Measurements from ENCODE around the gene F2R. TPM values are rescaled to one million over a fixed set of nuclear protein-coding genes. Genes with fewer than 3 reads are reported as not detected.

F2R gene
- total and polyA plus RNA-seq, 2 of the 8 experiments (the other 6 are each of a cell fraction or from before 2014, with no cell fraction given), result 23.8 to 29.1 TPM

DNA sequence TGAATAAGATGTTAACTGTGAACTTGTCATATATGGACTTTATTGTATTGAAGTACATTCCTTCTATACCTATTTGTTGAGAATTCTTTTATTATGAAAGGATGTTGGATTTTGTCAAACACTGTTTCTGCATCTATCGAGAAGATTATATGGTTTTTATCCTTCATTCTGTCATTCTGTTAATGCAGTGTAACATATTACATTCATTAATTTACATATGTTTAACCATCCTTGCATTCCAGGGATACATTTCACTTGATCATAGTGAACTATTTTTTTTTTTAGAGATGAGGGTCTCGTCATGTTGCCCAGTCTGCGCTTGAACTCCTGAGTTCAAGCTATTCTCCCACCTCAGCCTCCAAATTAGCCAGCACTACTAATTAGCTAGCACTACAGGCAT is 48.4 kb downstream of the F2R start:
- Histone ChIP-seq H3K56ac (replicated peaks; ENCODE audit: insufficient read length, low read depth, low read length) (no peak overlapping the region), H3K79me1 (ENCODE audit: low read depth, low read length) (no peaks in the 10 kb centered on the region), H3K4me3 (ENCODE audit: extremely low read depth in 1 of 4, insufficient read depth in 2 of 4, low read depth in 3 of 4, low read length in 4 of 4) (no peak overlapping the region), H2AK5ac (ENCODE audit: low read depth, low read length) (no peak overlapping the region), H2BK5ac (ENCODE audit: low read depth, low read length) (no peak overlapping the region), H4K5ac (ENCODE audit: insufficient read length, low read depth, low read length) (no peak overlapping the region), H4K8ac (ENCODE audit: extremely low read depth, insufficient read depth, low read length) (no peak overlapping the region), H2BK120ac (replicated peaks; ENCODE audit: low read depth, low read length) (no peak overlapping the region), H3K18ac (ENCODE audit: extremely low read depth, low read length) (no peak overlapping the region), H3K4me2 (ENCODE audit: insufficient read depth in 1 of 2, low read depth in 2 of 2, low read length in 2 of 2) (no peak overlapping the region), H3K23ac (ENCODE audit: insufficient read length) (no peak overlapping the region), H3K23me2 (ENCODE audit: low read depth, low read length) (no peaks in the 10 kb centered on the region), H4K91ac (replicated peaks; ENCODE audit: insufficient read length, low read length) (no peak overlapping the region), H3K79me2 (ENCODE audit: control insufficient read depth in 1 of 2, insufficient read depth in 2 of 2, low read length in 2 of 2) (no peaks in the 10 kb centered on the region), H3K27ac (ENCODE audit: low read depth, low read length) (no peak overlapping the region), H4K20me1 (replicated peaks in 1 of 2; ENCODE audit: control insufficient read depth in 1 of 2, insufficient read depth in 2 of 2, low read length in 2 of 2) (no peaks in the 10 kb centered on the region), H3K14ac (ENCODE audit: insufficient read length) (no peak overlapping the region), H2BK12ac (ENCODE audit: low read depth, low read length) (no peak overlapping the region), H2BK15ac (ENCODE audit: low read length) (no peak overlapping the region), H3K36me3 (ENCODE audit: control insufficient read depth in 2 of 4, insufficient read depth in 4 of 4, low read length in 3 of 4) (no peaks in the 10 kb centered on the region), H2AFZ (ENCODE audit: low read length) (no peak overlapping the region), H3K9me3 (ENCODE audit: insufficient read depth in 2 of 2, low read depth in 1 of 2, low read length in 1 of 2) (no peaks in the 10 kb centered on the region; a peak in 1 of 4 replicates), H2BK20ac (ENCODE audit: low read length) (no peak overlapping the region), H3K4ac (replicated peaks; ENCODE audit: insufficient read length, low read depth, low read length) (no peak overlapping the region), H3K4me1 (replicated peaks in 1 of 4; ENCODE audit: control insufficient read depth in 3 of 4, insufficient read depth in 4 of 4, low read length in 3 of 4) (no peaks in the 10 kb centered on the region), H3K9ac (replicated peaks in 1 of 4; ENCODE audit: extremely low read depth in 1 of 4, low read depth in 3 of 4, low read length in 3 of 4) (no peak overlapping the region), H3K27me3 (replicated peaks in 1 of 4; ENCODE audit: control insufficient read depth in 3 of 4, extremely low read depth in 1 of 4, insufficient read depth in 3 of 4, low read length in 3 of 4) (no peaks in the 10 kb centered on the region)
- WGBS, 2 experiments (ENCODE audit: extremely low coverage in 1 of 2, insufficient coverage in 1 of 2, insufficient read length in 1 of 2, insufficient replicate concordance in 2 of 2, low coverage in 1 of 2, low lambda C conversion rate in 2 of 2, missing lambda C conversion rate in 1 of 2), result 83% methylated on average over 3 of the region's 3 CpGs; no CpG with 5 or more reads in 1 of the 2 experiments
- ChIA-PET POLR2A (ENCODE audit: partially characterized antibody) (no interaction called here), CTCF (ENCODE audit: partially characterized antibody) (no interaction called here)
- DNase-seq (ENCODE audit: low read depth in 1 of 2, low spot score in 2 of 2) (no peak), FAIRE-seq (no peak)
- TF ChIP-seq PHF8 (conservative IDR thresholded peaks at IDR 0.05; ENCODE audit: low read depth, low read length) (no peak), POLR2A (IDR thresholded peaks at IDR 0.05; ENCODE audit: control extremely low read depth in 1 of 2, low read depth in 2 of 2, low read length in 2 of 2) (no peak), MAFK (IDR thresholded peaks at IDR 0.05; ENCODE audit: low read depth, low read length) (no peak), CTBP2 (IDR thresholded peaks at IDR 0.05; ENCODE audit: borderline replicate concordance, insufficient read depth, insufficient read length, low read length) (no peak), SIRT6 (IDR thresholded peaks at IDR 0.05; ENCODE audit: low read length) (no peak), TBP (IDR thresholded peaks at IDR 0.05; ENCODE audit: low read depth, low read length) (no peak), BACH1 (IDR thresholded peaks at IDR 0.05; ENCODE audit: low read length) (no peak), EGR1 (IDR thresholded peaks at IDR 0.05; ENCODE audit: borderline replicate concordance, low read depth, low read length) (no peak), ASH2L (IDR thresholded peaks at IDR 0.05; ENCODE audit: low read length) (no peak), POU5F1 (IDR thresholded peaks at IDR 0.05; ENCODE audit: low read depth, low read length) (no peak), SRF (IDR thresholded peaks at IDR 0.05; ENCODE audit: low read depth, low read length) (no peak)
- TF ChIP-seq, protein P1, sequence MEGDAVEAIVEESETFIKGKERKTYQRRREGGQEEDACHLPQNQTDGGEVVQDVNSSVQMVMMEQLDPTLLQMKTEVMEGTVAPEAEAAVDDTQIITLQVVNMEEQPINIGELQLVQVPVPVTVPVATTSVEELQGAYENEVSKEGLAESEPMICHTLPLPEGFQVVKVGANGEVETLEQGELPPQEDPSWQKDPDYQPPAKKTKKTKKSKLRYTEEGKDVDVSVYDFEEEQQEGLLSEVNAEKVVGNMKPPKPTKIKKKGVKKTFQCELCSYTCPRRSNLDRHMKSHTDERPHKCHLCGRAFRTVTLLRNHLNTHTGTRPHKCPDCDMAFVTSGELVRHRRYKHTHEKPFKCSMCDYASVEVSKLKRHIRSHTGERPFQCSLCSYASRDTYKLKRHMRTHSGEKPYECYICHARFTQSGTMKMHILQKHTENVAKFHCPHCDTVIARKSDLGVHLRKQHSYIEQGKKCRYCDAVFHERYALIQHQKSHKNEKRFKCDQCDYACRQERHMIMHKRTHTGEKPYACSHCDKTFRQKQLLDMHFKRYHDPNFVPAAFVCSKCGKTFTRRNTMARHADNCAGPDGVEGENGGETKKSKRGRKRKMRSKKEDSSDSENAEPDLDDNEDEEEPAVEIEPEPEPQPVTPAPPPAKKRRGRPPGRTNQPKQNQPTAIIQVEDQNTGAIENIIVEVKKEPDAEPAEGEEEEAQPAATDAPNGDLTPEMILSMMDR (IDR thresholded peaks at IDR 0.05; ENCODE audit: control extremely low read depth in 1 of 3, insufficient read depth in 1 of 3, low read depth in 1 of 3, low read length in 3 of 3), result no peak
- TF ChIP-seq, protein P2, sequence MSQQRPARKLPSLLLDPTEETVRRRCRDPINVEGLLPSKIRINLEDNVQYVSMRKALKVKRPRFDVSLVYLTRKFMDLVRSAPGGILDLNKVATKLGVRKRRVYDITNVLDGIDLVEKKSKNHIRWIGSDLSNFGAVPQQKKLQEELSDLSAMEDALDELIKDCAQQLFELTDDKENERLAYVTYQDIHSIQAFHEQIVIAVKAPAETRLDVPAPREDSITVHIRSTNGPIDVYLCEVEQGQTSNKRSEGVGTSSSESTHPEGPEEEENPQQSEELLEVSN (IDR thresholded peaks at IDR 0.05), result no peak

Measured in H1 (cell line).